COR-L47 (cell line): ENCODE measurements around the gene HDAC10.

ENCODE experiments used
- DNase-seq: peaks from one replicate; lab custom pipeline; 2025; lab: John Stamatoyannopoulos, UW

The HDAC10 gene, protein sequence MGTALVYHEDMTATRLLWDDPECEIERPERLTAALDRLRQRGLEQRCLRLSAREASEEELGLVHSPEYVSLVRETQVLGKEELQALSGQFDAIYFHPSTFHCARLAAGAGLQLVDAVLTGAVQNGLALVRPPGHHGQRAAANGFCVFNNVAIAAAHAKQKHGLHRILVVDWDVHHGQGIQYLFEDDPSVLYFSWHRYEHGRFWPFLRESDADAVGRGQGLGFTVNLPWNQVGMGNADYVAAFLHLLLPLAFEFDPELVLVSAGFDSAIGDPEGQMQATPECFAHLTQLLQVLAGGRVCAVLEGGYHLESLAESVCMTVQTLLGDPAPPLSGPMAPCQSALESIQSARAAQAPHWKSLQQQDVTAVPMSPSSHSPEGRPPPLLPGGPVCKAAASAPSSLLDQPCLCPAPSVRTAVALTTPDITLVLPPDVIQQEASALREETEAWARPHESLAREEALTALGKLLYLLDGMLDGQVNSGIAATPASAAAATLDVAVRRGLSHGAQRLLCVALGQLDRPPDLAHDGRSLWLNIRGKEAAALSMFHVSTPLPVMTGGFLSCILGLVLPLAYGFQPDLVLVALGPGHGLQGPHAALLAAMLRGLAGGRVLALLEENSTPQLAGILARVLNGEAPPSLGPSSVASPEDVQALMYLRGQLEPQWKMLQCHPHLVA

DNA sequence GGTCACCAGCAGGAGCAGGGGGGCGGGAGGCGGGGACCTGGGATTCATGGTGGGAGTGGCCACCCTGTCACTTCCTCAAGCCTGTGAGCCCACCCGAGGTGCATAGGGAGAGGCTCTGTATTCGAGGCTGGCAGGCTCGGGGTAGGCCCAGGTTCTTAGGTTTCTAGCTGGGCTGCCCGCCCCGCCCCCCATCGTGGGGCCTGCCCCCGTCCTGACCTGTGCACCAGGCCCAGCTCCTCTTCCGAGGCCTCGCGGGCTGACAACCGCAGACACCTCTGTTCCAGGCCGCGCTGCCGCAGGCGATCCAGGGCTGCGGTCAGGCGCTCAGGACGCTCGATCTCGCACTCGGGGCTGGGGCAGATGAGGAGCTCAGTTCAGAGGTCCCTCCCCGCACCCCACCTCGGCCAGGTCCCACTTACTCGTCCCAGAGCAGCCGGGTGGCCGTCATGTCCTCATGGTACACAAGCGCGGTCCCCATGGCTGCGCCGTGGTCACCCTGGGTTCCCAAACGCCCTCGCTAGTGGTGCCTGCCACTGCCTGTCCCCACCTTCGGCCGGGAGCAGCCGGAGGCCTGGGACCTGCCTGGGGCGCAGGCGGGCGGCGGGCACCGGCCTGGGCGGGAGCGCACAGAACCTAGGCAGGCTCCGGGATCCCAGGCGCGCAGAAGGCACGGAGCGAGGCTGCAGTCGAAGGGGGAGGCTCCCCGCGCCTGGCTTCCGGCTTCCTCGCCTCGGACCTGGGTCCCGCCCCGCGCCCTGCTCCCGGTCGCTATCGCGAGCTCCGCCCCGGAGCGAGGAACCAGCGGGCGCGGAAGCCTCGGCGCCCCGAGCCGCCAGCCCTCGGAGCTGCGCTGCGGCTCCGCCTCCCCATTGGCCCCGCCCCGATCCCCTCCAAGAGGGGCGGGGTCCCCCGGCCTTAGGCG lies at the start of gene HDAC10:
Gene HDAC10, minus strand, starts transcription at position 711 of the 922 bp plus-strand sequence. Its CDS starts 233 bp downstream, at position 478.
- peak; percentile 78 for DNase-seq

DNA sequence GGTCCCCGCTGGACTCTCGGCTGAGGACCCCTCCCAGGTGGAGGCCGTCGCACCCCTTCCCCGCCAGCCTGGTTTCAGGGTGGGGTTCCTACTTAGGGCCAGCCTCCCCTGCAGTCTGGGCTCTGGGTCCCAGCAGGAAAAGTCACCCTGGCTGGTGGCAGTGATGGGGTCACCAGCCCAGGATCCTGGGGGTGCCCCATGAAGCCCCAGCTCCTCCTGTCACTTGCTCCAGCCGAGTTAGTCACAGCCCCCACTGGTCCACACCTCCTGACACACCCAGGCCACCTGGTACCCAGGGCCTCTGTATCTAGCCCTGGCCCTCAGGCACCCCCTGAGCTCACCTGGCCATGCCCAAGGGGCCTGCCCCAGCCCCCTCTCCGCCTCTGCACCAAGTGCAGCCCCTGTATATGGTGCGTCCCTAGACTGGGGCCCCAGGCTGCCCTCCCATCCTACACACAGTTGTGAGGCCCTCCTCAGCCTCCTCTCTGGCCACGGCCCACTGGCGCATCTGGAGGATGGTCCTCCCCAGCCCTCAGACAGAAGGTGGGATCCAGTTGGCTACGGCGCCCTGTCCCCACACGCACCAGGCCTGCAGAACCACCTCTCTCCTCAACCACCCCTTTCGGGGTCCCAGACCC lies 49.7 kb upstream of the HDAC10 start:
- DNase-seq = no peak

DNA sequence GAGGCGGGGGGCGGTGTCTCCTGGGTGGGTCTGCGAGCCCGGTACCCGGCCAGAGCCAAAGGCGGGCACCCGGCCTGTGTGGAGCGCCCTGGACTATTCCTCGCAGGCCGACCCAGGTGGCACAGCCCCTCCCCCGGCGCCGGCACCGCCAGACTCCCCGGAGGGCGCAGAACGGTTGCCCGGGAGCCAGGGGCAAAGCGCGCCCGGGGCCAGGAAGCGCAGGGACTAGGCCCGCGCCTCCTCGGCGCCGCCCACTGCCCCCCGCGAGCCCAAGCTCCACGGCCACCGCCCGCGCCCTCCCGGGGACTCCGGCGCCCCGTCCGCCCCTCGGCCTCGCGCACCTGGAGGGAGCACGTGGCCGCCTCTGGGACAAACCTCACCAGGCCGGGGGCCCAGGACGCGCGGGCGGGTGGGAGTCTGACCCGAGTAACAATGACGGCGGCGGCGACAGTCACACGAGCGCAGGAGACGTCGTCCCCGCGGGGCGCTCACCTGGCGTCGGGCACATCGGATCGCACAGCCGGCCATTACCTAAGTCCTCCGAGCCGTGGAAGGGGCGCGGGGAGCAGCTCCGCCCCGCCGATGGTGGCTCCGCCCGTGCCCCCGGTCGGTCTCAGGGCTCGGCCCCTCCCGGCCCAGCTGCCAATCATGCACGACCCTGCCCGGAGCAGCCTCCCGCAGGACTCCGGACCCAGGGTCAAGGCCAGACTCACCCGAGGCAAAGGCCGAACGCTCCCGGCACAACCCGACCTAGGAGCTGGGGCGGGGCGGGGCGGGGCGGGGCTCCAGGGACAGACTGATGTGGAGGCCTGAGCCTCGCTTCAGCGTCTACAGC lies 48.9 kb upstream of the HDAC10 start:
- DNase-seq = peak; percentile 13

DNA sequence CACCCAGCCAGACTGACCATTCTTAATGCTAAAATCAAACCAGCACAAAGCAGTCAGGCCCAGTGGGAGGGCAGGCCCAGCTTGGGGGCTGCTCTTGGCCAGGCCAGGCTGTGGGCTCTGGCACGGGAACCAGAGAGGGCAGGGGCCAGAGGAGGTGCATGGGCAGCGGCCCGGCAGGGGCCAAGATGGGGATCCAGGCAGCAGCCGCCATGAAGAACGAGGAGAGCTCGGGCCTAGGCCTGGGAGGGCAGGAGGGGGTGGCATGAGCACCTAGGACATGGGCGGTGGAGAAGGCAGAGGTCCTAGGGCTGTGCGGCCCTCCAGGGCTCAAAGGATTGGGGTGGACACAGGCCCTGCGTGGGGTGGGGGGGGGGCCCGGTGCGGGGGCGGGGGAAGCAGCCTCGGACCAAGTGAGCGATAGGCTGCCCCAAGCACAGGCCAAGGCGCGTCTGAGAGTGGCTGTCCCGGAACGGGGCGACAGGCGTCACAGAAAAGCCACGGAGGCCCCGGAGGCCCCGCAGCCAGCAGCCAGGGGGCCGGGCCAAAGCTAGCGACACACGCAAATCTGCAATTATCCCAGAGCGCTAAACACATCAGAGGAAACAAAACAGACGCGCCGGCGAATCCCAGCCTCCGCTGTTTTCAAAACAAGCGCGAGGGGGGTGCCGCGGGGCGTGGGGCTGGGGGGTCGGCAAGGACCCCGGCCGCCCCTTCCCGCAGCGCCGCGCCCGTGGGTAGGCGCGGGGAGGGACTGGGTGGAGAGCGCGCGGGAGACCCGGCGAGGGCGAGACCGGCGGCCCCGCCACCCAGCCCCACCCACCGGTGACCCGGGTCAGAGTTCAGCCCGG lies 48.1 kb upstream of the HDAC10 start:
- DNase-seq = peak; percentile 10

DNA sequence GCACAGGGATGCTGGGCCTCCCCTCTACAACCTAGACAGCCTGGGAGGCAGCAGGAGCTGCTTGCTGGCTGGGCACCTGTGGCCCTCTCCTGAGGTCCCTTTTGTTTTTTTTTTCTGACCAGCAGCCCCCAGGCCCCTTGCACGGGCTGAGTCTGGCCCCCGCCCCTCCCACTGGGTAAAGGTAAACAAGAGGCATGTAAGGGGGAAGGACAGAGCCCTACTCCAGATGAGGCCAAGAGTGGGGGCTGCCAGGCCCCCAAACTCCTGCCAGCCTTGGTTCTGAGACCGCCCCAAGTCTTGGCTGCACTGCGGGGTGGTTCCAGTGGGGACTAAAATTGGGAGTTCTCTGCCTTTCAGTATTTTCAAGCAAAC lies 47.2 kb upstream of the HDAC10 start:
- DNase-seq = no peak

DNA sequence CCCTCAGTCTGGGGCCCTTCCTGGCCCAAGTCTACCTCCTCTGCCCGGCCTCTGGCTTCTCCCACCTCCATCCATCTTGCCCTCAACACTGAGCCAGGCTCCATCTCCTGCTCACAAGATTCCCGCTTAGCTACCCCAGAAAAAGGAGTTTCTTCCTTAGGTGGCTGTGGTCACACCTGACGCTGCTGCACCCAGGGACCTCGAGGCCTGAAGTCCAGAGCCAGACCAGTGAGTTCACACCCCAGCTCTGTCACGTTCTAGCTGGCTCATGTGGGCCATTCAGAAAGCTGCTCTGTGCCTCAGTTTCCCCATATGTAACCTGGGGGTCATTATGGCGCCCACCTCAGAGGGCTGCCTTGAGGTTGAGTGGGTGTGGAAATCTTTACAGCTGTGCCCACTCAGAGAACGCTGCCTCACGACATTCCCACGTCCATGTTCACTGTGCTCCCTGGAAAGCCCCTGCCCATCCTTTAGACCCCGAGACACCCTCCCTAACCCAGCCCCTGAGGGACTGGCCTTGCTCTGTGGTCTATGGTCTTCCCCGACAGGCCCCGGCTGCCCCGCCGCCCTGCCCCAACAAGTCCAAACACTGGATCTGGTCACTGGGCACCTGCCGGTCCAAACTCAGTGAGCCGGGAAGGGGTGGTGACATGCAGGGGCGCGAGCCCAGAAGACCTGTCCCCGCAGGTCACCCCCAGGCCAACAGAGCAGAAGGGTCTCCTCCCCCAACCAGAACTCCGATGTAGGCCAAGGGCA lies 46.6 kb upstream of the HDAC10 start:
- no peak for DNase-seq

DNA sequence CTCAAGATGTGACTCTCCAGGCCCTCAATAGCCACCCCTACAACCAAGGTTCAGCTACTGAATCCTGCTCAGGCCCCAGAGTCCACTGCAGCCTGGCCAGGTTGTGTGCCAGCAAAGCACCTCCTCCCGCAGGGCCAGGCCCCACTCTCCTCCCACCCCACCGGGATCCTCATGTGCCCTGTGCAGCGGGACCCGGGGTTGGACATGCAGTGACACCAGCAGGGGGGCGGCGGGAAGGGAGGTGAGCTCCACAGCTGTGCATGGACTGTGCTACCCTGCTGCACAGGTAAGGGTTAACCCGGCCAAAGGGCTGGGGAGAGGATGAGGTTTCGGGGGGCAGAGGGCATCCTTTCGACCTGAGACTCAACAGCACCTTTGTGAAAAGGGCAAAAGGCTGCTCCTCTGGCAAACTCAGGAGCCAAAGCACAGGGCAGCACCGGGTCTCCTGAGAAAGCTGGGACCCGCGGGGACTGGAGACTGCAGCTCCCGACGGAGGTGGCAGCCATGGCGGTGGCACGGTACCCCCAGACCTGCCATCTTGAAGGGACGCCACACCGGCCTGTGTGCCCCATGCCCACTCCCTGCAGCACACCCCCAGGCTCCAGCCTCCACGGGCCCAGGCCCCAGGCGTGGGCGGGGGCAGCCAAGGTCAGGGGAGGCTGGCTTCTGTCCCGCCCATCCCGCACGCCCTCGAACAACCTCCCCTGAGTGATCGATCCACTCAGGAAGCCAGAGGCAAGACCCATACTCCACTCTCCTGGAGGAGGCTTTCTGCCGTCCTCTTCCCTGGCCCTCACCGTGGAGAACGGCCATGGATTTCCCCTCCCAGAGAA lies 45.8 kb upstream of the HDAC10 start:
- DNase-seq = no peak

DNA sequence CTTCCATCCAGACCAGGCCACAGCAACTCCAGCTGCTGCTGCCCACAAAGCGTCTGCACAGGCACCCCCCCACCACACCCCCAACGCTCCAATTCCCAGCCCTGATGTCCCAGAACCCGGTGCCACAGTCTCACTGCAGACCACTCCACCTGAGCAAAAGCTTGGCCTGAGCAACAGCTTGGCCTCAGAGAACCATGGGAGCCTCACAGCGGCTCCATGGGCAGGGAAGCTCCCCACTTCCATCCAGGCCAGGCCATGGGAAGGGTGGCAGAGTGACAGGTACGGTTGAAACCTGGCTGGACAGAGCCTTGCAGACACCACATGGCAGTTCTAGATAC lies 43.2 kb upstream of the HDAC10 start:
- no peak for DNase-seq

DNA sequence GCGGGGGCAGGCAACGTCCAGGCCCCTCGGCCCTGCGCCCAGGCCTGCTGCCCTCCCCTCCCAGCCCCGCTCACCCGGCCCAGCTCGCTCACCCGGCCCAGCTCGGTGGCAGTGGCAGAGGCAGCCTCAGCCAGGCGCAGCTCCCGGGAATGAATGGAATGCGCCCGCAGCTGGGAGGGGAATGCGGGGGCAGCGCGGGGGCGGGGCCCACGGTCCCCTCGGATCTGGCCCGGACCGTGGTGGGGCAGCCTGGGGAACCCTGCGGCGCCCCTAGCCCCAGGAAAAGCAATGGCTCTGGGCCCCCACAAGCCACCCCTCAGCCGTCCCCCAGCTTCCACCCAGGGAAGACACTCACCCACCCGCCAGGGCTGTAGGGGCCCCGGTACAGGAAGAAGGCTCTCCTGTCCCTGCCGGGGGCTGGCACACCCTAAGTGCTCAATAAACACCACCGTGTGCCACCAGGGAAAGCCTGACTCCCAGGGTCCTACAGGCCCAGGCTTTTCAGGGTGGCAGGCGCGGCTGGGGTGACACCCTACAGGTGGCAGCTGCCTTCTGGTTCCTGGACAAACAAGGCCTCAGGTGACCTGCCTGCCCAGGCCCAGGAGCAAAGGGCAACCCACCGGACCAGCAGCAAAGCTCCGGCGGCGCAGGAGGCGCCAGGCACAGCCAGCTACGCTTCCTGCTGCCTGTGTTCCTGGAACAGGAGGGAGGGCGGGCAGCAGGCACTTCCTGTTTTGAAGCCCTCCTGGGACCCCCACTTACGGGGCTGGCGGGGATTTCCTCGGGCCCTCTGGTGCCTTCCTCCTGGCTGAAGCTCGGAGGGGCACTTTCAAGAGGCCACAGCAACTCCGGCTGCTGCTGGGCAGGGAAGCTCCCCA lies 42.6 kb upstream of the HDAC10 start:
- DNase-seq = no peak

DNA sequence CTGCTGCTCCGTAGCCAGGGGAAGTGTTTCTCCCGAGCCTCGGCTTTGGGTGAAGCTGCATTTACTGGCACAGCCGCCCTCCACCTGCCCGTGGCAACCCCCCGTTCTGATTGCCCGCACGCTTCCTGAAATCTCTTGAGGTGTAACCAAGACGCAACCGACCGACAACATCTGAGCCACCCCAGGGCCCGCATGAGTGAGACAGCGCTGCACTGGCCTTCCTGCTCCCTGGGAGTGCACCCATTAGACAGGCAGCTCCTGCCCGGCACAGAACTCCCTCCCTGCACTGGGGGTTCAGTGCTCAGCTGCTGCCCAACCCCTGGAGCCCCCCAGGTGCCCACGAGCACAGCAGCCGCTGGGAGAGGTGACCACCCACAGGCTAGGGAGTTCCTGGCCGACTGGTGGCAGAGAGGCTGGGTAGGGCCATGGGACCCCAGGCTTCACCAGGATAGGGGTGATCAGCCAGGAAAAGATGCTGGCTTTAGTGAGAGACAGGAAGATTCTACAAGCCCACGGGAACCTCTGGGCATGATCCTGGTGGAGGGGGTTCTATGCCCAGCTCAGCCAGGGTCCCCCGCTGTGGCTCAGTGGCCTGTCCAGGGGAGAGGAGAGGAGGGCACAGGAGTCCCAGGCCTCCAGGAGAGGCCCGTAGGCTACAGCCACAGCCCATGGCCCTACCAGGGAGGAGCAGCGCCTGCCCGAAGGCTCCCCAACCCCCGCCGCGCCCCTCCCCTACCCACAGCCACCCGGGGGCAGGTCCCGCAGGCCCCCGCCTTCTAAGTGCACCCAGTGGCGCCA lies 41.8 kb upstream of the HDAC10 start:
- DNase-seq = no peak

DNA sequence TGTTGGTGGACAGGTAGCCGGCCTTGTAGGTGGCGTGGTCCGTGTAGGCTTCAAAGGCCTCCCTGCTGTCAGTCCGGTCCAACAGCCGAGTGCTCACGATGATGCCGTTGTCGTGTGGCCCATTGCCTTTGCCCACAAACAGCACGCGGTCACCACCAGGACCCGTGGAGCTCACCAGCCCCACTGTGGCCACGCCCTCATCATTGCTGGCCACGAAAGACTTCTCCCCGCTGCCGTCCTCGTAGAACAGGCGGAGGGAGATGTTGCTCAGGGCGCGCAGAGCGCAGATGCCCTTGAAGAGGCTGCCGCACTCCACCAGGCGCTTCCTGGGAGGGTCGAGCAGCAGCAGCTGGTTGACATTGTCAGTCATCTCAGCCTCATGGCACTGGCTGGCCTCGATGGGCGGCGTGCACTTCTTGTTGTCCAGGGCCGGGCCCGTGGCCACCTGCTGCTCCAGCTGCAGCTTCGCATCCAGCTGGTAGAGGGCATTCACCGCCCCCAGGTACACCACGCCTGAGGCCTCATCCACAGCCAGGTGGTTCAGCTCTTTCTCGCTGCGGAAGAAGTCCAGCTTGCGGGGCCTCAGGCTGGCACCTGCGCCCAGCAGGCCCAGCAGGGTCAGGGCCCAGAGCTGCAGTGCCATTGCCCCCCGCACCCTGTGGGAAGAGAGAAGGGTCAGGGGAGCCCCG lies 39.0 kb upstream of the HDAC10 start:
- DNase-seq = no peak

DNA sequence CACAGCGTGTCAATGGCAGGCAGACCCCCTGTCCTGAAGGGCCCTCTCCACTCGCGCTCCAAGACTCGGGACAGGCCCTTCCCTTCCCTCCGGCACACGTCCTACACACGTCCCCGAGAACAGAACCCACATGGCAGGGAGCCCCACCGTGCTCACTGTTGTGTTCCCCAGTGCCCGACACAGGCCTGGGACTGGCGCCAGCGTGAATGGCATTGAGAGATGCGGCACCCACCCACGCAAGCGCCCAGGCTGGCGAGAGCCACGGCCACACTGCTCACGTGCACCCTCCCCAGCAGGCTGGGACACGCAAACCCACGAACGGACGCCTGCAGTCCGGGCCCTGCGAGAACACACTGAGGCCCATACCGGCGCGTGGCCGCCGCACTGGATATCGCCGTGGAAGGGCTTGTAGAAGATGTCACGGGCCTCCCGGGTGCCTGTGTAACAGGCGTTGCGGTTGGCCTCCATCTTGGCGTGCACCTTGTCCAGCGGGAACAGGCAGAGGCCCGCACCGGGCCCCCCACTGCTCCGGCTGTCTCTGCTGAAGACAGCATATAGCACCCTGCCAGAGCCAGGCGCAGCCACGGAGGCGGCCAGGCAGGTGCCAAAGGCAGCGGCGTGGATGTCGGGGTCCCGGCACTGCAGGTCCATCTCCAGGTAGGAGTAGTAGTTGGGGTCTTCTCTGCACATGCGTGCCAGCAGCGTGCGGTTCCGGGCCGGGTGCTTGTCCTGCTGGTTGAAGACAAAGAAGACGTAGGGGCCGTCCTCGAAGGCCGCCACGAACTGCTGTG lies 38.3 kb upstream of the HDAC10 start:
- DNase-seq = no peak

DNA sequence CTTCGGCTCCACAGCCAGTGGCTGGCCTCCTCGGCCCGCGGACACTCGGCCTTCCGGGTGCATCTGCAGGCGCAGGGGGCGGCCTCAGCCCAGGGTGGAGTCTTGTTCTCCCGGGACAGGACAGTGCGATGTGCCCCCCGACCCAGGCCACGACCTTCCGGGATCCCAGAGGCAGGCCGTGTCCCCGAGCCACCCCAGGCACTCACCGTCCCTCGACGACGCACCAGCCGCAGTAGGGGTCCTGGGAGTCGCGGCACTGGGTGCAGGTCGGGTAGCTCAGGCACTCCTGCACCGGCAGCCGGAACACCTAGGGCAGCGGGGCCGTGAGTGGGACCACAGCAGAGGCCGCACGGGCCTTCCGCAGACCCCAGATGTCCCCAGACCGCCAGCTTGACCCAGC lies 36.7 kb upstream of the HDAC10 start:
- no peak for DNase-seq

DNA sequence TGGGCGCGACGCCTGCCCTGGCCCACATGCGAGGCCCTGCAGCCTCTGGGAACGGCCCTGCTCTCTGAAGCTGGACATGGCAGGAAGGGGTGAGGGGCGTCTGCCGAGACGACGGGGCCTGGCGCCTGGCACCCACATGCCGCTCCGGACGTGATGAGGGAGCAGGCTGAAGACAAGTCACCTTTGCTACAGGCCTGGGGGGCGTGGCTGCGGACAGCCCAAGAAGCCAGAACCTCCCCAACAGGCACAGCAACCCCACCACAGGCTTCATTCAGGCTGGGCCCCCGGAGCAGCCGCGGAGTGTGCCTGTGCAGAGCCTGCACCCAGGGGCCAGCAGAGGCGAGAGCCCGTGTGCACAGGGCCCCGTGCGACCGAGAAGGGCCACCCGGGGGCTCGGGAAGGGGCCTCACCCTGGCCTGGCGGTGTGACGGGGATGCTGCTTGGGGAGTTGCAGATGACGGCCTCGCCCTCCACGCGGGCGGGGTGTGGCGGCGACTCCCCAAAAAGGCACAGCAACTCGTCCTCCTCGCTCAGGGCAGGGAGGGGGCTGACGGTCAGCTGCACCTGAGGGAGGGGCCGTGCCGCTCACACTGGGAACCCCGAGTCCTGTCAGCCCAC lies 35.7 kb upstream of the HDAC10 start:
- no peak for DNase-seq

DNA sequence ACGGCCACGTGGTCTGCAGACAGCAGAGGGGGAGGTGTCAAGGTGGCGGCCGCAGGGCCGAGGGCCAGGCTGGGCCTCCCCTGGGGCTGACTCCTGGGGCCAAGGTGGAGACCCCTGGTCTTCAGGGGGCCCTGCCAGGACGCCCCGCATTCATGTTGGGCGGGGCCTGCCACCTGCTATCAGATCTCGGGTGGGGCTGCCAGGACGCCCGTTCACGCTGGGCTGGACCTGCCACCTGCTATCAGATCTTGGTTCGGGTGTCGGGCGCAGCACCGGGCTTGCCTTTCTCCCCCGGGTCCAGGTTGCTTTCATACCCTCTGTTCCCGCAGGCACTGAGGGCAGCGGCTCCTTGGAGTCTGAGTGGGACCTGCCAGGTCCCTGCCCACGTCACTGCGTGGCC lies 35.2 kb upstream of the HDAC10 start:
- no peak for DNase-seq
